Activated T-cell treated with anti-CD3 and anti-CD28 coated beads for 24 hours (primary cell): ENCODE measurements around the gene SIRT4.
A peak's percentile ranks its signal among the peaks of the same experiment; 100 is the strongest.
"Not testable (repeated sequence)": the region's sequence is repeated elsewhere in the genome, so short reads cannot be mapped to it uniquely, and the experiment has no call there.

Experiments used
- DNase-seq: peaks from one replicate; pipeline ENCODE4 v3.0.0-alpha.2; 2020; ENCODE audit warnings: low read depth

The SIRT4 gene

DNA sequence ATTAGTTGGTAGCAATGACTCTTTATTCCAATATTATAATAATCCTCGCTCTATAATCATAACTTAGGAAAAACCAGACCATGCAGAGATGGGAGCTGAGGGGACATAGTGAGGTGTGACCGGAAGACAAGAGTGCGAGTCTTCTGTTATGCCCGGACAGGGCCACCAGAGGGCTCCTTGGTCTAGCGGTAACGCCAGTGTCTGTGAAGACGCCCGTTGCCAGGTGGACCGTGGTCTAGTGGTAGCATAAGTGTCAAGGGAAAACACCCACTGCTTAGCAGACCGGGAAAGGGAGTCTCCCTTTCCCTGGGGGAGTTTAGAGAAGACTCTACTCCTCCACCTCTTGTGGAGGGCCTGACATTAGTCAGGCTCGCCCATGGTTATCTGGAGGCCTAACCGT, 33.3 kb downstream of the SIRT4 start:
- peak; percentile 21 for DNase-seq

GRCh38 chr12:120336392-120336791, 34.3 kb downstream of the SIRT4 start:
- DNase-seq, result not testable (repeated sequence)

DNA sequence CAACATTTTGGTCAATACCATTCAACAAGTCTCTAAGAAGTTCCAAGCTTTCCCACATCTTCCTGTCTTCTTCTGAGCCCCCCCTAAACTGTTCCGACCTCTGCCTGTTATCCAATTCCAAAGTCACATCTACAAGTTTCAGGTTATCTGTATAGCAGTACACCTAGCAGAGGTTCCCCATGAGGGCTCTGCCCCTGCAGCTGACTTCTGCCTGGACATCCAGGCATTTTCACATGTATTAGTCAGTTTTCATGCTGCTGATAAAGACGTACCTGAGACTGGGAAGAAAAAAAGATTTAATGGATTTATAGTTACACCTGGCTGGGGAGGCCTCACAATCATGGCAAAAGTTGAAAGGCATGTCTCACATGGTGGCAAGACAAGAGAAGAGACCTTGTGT, 35.6 kb downstream of the SIRT4 start:
- DNase-seq, result no peak

- no peak for DNase-seq
Measured at GRCh38 chr12:120339256-120339655, 37.1 kb downstream of the SIRT4 start.

DNA sequence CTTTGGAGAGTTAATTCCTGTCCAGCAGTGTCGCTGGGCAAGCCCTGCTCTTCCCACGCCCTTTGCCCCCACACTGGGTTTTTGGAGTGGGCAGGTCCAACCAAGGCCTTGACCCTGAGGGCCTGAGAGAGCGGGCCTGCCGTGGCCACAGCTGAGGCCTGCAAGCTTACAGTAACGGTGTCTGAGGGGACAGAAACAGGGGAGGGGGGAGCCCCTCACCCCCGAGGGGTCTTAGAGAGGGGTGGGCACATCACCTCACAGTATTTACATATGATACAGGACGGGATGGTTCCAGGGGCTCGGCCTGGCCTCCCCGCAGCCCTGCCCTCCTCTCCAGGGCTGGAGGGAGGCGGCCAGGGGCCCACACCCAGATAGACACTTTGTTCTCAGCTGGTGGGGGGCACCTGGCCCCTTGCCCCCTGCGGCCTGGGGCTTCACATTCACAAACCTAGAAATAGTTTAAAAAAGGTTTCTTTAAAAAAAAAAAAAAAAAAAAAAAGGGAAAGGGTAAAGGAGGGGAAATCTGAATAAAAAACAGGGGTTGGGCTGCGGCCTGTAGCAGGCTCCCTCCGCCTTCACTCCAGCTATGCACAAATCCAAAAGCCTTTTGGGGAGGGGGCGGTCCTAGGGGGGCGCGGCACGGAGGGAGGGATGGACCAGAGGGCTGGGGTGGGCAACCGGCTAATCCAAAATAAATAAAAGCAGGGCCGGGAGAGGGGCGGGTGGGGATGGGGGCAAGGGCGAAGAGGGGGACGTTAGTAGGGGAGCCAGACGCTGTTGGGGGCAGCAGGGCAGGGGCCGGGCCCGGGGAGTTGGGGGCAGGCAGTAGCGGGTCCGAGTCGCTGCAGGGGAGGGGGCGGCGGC, 40.3 kb downstream of the SIRT4 start:
- no peak for DNase-seq

- no peak for DNase-seq
Measured at GRCh38 chr12:120343039-120343537, 41.0 kb downstream of the SIRT4 start.

DNA sequence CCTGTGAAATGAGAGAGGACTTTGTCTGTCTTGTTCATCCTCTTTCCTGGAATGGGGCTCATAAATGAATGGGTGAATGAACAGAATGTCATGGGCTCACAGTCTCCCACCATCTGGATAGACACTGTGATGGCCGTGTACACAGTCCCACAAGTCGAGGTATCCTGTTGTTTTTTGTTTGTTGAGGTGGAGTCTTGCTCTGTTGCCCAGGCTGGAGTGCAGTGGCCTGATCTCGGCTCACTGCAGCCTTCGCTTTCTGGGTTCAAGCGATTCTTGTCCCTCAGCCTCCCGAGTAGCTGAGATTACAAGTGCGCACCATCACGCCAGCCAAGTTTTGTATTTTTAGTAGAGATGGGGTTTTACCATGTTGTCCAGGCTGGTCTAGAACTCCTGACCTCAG, 41.6 kb downstream of the SIRT4 start:
- DNase-seq, result no peak

DNA sequence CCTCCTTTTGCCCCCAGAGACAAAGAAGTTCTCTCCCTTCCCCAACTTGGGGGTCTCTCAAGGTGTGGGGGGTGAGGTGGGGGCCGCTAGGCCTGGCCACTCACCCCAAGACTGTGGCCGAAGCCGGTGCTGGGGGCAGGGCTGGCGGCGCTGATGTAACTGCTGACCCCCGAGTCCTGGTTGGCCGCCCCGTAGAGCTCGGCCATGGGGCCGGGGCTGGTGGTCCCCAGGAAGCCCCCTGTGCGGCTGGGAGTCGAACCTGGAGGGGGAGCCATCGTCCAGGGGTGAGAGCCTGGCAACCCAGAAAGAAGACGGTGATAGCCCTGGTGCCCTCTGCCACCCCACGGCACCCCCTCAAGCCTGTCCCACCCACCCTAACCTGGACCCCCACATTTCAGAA, 43.9 kb downstream of the SIRT4 start:
- no peak for DNase-seq

- DNase-seq, result no peak
Measured at GRCh38 chr12:120346681-120347080, 44.6 kb downstream of the SIRT4 start.

DNA sequence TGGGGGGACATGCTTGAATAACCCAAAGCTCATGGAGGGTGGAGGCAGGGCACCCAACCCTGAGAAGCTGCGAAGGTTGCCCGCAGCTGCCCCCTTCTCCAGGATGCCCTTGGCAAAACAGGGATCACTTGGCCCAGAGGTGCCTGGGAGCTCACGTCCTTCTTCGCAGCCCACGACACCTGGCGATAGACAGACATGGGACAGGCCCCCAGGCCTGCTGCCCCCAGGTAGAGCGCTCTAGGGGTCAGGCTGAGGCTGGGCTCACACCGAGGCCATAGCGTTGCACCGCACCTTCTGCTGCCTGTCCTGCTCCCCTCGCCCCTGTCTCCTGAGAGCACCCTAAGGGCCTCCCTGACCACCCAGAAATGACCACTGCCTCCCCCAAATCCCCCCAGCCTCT, 45.6 kb downstream of the SIRT4 start:
- no peak for DNase-seq

DNA sequence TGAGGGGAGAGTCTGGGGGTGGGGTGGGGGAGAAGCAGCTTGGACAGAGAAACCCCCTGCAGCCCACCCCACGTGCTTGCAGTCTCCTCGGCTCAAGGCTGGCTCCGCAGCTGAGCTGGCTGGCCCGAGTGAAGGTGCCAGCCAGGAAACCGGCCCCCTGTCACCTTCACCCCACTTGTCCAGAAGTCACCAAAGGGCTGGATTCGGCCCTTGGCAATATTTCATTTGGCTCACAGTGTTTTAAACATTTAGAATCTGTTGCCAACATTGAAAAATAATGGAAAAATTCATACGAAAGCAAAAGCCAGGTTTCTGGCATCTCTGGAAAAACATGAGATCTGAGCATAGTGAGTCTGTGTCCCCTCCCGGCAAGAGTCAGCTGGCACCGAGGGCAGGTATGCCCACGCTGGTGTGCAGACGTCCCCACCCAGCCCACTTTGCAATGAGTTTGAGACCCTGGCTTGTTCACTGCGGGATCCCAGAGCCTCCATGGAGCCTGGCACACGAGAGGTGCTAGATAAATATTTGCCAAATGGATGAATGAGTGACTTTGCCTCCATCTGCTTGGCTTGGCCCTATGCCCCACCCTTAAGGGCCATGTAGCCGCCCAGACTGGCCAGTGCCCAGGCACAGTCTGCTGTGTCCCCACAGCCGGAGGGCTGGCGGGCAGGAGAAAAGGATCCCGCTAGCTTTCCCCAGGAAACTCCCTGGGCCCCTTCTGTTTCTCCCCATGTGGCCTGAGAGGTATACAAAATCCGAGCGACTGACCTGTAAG, 48.6 kb downstream of the SIRT4 start:
- DNase-seq, result no peak

DNA sequence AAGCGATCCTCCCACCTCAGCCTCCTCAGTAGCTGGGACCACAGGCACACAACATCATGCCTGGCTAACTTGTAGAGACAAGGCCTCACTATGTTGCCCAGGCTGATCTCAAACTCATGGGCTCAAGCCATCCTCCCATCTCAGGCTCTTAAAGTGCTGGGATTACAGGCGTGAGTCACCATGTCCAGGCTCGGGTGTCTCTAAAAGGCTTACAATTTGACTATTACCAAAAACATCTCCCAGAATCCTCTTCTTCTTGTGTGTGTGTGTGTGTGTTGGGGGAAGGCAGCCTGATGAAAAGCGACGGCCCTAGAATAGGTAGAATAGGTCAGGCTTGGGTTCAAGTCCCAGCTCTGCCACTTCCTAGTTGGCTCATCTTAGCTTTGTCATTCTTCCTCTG, 50.0 kb downstream of the SIRT4 start:
- no peak for DNase-seq

- DNase-seq, result no peak
Measured at GRCh38 chr12:120353136-120353535, 51.0 kb downstream of the SIRT4 start.

DNA sequence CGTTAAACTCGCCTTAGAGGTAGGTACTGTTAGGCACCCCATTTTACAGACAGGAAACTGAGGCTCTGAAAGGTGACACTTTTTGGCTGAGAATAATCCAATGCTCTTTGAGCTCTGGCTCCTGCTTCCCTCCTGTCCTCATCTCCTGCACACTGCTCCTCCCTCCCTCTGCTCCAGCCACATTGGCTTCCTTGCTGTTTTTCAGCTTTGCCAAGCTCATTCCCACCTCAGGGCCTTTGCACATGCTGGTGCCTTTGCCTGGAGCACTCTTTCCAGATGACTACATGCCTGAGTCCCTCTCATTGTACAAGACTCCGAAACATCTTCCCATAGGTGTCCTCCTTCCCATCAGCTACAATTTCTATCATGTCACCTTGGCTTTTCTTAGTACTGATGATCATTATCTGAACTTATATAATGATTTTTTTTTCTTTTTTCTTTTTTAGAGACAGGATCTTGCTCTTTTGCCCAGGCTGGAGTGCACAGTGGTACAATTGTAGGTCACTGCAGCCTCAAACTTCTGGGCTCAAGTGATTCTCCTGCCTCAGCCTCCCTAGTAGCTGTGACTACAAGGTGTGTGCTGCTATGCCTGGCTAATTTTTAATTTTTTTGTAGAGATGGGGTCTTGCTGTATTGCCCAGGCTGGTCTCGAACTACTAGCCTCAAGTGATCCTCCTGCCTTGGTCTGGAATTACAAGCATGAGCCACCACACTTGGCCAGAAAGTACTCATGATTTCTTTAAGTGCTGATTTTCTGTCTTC, 51.6 kb downstream of the SIRT4 start:
- no peak for DNase-seq

DNA sequence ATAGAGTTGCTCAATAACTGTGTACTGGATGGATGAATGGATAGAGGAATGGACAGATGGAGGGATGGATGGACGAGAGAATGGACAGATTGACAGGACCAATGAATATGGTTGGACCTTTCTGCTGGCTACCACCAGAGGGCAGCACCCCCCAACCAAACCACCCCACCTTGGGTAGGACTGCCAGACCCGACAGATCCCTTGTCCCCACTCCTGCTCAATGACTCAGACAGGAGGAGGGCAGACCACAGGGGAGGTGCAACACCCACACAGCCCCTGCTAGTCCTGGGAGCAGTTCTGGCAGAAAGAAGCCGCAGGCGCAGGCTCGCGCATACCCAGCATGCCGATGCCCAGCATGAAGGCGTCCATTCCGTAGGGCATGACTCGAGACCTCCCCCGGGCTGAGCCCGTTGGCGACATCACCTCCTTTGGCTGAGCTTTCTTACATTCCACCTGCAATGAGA, 54.5 kb downstream of the SIRT4 start:
- peak; percentile 70 for DNase-seq

- DNase-seq, result no peak
Measured at GRCh38 chr12:120357104-120357503, 55.0 kb downstream of the SIRT4 start.

DNA sequence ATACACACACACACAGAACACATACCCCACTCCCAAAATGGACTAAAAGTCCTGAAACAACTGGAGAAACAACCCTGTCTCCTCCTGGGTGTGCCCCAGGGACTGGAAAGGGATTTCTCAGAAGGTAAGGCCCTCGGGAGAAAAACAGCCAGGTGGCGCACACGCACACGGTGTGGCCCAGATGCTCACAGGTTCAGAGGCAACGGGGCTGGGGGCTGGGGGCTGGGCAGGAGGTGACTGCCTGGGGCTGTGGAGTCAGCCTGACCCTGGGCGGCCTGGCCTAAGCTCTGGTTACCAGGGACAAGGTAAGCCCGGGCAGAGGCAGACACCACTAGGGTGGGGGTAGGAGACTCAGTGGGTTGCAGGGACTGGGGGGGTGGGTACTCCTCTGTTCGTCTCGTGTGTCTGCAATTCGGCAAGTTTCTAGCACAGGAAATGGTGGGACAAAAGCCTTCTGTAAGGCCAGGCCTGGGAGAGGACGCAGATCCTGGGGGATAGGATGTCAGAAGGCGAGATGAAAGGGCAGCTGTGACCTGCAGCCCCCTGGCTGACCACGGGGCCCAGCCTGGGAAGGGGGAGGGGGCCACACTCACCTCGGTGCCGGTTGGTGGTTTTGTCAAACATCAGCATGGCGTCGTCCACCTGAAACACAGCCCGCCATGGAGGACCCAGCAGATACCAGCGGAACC, 56.4 kb downstream of the SIRT4 start:
- no peak for DNase-seq

- DNase-seq, result no peak
Measured at GRCh38 chr12:120359128-120359527, 57.0 kb downstream of the SIRT4 start.

GRCh38 chr12:120361506-120362208, 59.5 kb downstream of the SIRT4 start:
- DNase-seq, result no peak
